NCI-H2107 (cell line): Measurements from ENCODE around the gene APBA2.
"Not testable (repeated sequence)": the region's sequence is repeated elsewhere in the genome, so short reads cannot be mapped to it uniquely, and the experiment has no call there.

Experiments used
- DNase-seq: peaks from one replicate; lab custom pipeline; 2025; lab: John Stamatoyannopoulos, UW

Gene APBA2

DNA sequence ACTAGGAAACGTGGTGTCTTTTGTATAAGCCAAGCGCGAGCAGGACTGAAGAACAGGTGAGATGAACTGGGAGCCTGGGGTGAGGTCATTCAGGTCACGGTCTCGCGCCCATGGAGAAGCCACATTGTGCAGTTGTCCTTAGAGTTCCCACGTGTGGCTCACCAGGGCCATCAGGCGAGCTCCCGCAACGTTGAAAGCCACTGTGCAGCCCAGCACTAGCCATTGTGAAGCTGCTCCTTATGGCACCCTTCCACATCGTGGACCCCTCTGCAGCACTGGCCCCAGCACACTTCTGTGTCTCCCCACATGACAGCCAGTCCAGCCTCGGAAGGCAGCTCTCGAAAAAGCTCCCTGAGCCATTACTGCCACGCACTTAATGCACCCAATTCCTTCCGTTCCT is 7.6 kb upstream of the APBA2 start:
- DNase-seq: no peak

DNA sequence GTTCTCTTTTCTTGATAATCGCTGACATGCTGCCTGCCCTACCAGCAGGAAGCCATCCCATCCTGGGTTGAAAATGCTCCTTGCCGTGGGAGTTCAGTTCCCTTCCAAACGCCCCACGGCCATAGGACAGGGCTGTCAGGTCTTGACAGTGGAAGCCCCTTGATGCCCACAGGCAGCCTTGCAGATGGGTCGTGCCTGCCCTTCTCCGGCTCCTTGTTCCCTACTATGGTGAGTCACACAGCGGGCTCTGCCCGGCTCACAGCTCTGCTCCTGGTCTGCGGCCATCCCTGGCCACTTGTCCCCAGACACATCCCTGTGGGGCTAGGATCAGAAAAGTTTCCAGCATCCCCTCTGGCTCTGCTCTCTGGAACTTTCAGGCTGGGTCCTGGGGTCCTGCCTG is 6.2 kb upstream of the APBA2 start:
- no peak for DNase-seq

GRCh38 chr15:28880680-28881079 is 5.1 kb upstream of the APBA2 start:
- DNase-seq: no peak

DNA sequence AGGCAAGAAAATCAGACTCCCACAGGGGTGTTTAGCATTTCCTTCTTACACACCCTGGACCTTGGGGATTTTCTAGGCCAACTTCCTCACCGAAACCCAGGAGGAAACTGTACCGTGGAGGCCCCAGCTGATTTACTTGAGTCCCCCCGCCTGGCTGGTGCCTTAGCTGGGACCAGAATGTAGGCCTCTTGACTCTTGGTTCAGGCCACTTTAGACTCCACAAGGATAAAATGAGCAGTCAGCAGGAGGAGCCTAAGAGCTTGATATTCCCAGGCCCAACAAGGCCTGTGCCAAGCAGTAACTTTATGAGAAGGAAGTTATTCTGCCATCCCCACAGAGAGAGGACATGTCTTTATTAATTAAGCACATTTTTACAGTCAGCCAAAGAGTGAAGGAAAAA is 4.6 kb upstream of the APBA2 start:
- no peak for DNase-seq

DNA sequence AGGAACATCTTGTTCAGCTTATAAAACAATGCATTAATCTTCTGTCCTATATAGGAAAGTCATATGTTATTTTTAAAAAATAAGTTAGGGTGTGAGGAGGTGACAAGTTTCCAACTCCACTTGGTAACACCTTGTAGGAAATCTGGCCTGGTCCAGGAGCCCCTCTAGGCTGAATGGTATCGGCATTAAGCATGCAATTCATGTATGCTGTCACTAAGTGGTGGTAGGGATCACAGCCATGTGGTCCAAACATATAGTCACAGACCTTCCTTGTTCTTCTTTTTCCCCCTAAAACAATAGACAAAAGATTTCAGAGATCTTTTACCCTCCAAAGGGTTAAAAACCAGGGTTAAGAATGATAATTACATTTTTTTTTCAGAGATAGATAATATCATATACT is 4.2 kb upstream of the APBA2 start:
- DNase-seq: no peak

DNA sequence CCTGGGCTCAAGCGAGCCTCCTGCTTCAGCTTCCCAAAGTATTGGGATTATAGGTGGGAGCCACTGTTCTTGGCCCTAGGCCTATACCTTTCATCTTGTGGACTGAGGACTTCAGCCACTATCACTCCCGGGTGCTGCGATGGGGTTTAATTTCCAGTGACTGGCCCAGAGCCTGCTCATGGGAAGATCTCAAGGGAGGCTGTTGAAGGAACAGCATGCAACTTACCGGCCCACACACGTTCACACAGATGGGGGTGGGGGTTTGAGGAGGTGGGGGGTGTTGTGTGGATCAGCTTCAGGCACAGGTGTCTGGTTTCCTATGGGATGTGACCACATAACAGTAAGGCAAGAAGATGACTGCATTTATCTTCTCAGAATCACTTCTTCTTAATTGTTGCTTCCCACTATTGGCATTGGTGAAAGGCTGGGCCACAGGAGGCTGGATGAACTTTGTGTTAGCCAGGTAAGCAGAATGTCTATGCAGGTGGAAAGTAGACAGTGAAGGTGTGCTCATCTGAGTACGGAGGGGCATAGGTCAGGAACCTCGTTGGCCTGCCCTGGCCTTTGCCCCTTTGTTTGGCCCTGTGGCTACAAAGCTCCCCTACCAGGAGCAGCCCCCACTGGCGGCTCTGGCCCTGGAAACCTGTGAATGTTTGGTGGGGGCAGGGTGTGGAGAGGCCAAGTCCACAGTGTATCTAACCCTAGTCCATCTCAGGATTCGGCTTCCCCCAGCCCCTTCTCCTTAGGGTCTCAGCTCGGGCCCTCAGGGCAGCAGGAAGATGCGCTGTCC is 1.4 kb upstream of the APBA2 start:
- DNase-seq: no peak

GRCh38 chr15:28885128-28885629 is 595 bp upstream of the APBA2 start:
- DNase-seq: no peak

GRCh38 chr15:28886431-28887338 is 911 bp downstream of the APBA2 start:
- DNase-seq: no peak

- DNase-seq: no peak
Measured at GRCh38 chr15:28887339-28888174, 1.8 kb downstream of the APBA2 start.

- DNase-seq: no peak
Measured at GRCh38 chr15:28888302-28888894, 2.6 kb downstream of the APBA2 start.

DNA sequence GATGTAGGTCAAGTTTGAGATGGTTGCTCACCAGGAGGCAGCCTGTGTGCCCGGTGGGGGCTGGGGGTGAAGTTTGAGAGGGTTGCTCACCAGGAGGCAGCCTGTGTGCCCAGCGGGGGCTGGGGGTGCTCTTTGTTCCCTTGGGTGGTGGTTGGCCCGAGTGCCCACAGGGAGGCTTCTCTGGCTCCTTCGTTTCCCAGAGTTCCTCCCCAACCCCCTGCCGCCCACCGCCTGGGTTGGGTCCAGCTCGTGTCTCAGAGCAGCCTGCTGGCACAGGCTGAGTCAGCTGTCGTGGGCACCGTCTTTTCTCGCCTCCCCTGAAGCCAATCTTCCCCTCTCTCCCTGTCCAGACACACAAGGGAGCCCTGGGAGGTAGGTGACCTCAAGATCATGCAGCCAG is 3.1 kb downstream of the APBA2 start:
- DNase-seq: no peak

GRCh38 chr15:28889346-28889745 is 3.6 kb downstream of the APBA2 start:
- DNase-seq: no peak

GRCh38 chr15:28889871-28890270 is 4.1 kb downstream of the APBA2 start:
- DNase-seq: not testable (repeated sequence)

DNA sequence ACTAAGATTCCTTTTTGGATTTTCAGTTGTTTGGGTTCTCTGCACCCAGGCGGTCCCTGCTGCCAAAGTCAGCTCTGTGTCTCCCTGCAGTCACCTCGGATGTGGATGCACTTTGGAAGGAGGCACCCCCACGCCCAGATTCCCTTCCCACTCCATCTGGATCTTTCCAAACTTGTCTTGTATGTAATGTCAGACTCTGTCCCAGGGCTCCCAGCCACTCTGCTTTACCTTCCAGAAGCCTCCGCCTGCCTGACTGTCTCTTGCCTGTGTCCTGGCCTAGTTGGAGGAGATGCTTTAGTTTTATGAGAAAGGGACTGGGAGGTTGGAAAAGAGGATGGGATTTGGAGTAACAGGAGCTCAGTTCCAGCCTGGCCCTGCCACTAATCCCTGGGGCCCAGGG is 4.5 kb downstream of the APBA2 start:
- not testable (repeated sequence) for DNase-seq

DNA sequence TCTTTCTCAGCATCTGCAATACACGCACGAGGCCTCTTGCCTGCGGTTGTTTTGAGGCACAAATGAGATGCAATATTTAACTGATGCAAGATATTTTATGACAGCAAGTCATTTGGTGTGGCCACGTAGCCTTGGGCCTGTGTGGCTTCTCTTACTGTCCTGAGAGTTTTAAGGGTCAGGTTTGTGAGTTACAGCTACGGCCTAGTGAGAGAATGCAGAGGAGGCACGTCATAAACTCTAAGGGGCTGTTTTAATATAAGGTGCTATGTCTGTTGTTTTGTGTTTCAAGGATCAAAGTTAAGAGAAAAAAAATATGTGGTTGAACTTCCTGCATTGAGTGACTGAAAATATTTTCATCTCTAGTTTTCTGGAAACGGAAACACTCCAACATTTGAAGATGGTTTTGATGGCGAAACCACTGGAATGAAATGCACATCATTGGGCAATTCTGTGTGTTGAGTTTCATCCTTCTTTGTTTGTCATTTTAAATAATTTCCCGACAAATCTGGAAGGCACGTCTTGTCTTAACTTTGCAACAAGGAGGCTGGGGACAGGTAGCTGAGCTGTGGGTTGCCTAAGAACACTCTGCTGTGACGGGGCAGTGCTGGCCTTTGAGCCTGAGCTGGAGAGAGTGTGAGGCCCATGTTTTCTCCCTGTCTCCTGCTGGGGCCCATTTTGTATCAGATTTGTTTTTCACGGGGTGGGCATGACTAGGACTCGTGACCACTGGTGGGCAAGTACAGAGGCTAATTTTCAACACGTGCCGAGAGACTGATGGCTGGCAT is 5.1 kb downstream of the APBA2 start:
- DNase-seq: no peak

- DNase-seq: no peak
Measured at GRCh38 chr15:28891588-28891987, 5.8 kb downstream of the APBA2 start.

- DNase-seq: no peak
Measured at GRCh38 chr15:28892789-28893610, 7.2 kb downstream of the APBA2 start.

GRCh38 chr15:28894631-28895030 is 8.9 kb downstream of the APBA2 start:
- DNase-seq: no peak

DNA sequence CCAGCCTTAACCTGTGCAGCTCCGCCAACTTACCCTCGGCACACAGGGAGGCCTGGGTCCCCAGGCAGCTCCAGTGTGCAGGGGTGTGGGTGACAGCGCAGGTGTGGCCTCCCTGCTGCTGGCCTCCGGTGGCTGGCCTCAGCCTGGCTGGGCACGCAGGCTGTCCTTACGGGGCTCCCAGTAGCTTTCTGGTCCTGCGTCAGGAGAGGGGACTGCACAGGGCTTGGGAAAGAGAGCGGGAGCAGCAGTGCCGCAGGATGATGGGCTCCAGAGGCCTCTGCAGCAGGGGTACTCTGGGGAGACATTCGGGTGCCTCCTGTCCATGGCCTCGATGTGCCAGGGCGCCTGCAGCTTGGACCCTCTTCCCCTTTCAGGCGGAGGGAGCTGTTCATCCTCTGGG is 9.4 kb downstream of the APBA2 start:
- no peak for DNase-seq

GRCh38 chr15:28895566-28895965 is 9.8 kb downstream of the APBA2 start:
- DNase-seq: no peak
